Chondrocyte (in vitro differentiated cells): ENCODE data around the gene SMCO2. TPM values are rescaled to one million over a fixed set of nuclear protein-coding genes. Genes with fewer than 3 reads are reported as not detected.

Experiments
- DNase-seq: peaks from one replicate; pipeline ENCODE4 v3.0.0; 2021; ENCODE audit warnings: mixed read lengths, low spot score
- H3K27ac Mint-ChIP-seq: one replicate; pipeline ENCODE4 v1.8.0; 2021; ENCODE audit warnings: mild to moderate bottlenecking, moderate library complexity, mixed read lengths; ENCODE audit not compliant: unreplicated experiment
- H3K27me3 Mint-ChIP-seq: 2 replicates; pipeline ENCODE4 v1.8.0; 2021; ENCODE audit warnings: low read depth, mixed read lengths
- H3K36me3 Mint-ChIP-seq: 2 replicates; pipeline ENCODE4 v1.8.0; 2021; ENCODE audit warnings: low read depth, mixed read lengths
- H3K4me1 Mint-ChIP-seq: 2 replicates; pipeline ENCODE4 v1.8.0; 2021; ENCODE audit warnings: low read depth, mild to moderate bottlenecking, mixed read lengths
- H3K4me3 Mint-ChIP-seq: one replicate; pipeline ENCODE4 v1.8.0; 2021; ENCODE audit warnings: mild to moderate bottlenecking, moderate library complexity, mixed read lengths; ENCODE audit not compliant: unreplicated experiment
- H3K9me3 Mint-ChIP-seq: 2 replicates; pipeline ENCODE4 v1.8.0; 2021; ENCODE audit warnings: low read depth, mixed read lengths
- long read RNA-seq: library from polyadenylated mRNA; stranded (forward); transcript quantifications from one replicate; pipeline ENCODE4 v2.0.0, GENCODE V29; 2021
- total RNA-seq: library from RNA; stranded (reverse); gene quantifications from 3 replicates; pipeline ENCODE4 v1.2.1, GENCODE V29; 2021
- TF ChIP-seq, protein P1 (sequence below): fragments of 200-600 bp; sonication (generic); IDR thresholded peaks from 2 replicates; pipeline ENCODE4 v1.5.0; 2021; ENCODE audit warnings: antibody characterized with exemption, mild to moderate bottlenecking, moderate library complexity

Gene SMCO2
- not detected in 3 replicates for total RNA-seq
- long read RNA-seq, partial matches to known transcripts: 0 of 1 reads
- long read RNA-seq, other reads (novel, unspliced or antisense): 1 of 1 reads

DNA sequence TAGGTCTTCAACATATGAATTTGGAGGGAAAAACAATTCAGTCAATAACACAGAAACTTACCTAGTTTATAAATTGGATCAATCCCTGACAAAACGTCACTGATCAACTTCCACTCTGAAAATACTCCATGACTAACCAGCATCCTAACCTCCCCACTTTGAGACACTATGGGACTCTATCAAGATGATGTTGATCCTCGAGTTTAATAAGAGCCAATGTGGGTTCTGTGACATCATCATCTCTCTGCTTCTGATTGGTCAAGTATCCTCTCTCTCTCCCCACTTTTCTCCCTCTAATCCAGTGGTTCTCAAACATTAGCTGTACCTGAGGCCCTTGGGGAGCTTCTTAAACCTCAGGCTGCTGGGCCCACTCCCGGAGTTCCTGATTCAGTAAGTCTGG, at the start of gene SMCO2:
Gene SMCO2, plus strand, starts transcription at position 301 of the 400 bp plus-strand sequence. CDS start 23,896 bp downstream, outside the sequence.
- Mint-ChIP-seq H3K9me3 (peaks cover 15% of the 10 kb centered on the region), H3K27ac (no peak within 1 kb of the TSS), H3K36me3 (no peaks in the 10 kb centered on the region), H3K4me1 (no peaks in the 10 kb centered on the region), H3K4me3 (no peak within 1 kb of the TSS), H3K27me3 (no peaks in the 10 kb centered on the region)
- TF ChIP-seq, protein P1, sequence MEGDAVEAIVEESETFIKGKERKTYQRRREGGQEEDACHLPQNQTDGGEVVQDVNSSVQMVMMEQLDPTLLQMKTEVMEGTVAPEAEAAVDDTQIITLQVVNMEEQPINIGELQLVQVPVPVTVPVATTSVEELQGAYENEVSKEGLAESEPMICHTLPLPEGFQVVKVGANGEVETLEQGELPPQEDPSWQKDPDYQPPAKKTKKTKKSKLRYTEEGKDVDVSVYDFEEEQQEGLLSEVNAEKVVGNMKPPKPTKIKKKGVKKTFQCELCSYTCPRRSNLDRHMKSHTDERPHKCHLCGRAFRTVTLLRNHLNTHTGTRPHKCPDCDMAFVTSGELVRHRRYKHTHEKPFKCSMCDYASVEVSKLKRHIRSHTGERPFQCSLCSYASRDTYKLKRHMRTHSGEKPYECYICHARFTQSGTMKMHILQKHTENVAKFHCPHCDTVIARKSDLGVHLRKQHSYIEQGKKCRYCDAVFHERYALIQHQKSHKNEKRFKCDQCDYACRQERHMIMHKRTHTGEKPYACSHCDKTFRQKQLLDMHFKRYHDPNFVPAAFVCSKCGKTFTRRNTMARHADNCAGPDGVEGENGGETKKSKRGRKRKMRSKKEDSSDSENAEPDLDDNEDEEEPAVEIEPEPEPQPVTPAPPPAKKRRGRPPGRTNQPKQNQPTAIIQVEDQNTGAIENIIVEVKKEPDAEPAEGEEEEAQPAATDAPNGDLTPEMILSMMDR: no peak
- DNase-seq: no peak

DNA sequence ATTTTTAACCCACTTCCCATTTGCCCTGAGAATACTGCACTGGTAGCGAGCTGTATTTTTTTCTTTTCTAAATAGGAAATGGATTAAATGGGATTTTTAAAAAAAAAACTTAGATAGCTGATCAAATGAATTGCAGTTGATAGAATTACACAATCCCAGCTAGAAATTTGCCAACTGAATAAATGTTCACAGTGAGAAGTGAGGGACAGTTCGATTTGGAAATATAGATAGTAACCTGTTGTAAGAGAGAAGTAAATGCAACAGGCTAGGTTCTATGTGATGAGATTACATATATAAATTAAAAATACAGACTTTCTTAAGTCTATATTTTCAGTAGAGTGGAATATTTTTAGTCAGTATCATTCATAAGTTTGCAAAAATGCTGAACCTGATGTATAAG, 48.1 kb upstream of the SMCO2 start:
- Mint-ChIP-seq H3K27ac (no peak overlapping the region), H3K9me3 (no peaks in the 10 kb centered on the region), H3K4me3 (no peak overlapping the region), H3K4me1 (peaks cover 2% of the 10 kb centered on the region), H3K27me3 (no peaks in the 10 kb centered on the region), H3K36me3 (peaks cover 2% of the 10 kb centered on the region)
- DNase-seq: no peak
- TF ChIP-seq, protein P1: no peak

DNA sequence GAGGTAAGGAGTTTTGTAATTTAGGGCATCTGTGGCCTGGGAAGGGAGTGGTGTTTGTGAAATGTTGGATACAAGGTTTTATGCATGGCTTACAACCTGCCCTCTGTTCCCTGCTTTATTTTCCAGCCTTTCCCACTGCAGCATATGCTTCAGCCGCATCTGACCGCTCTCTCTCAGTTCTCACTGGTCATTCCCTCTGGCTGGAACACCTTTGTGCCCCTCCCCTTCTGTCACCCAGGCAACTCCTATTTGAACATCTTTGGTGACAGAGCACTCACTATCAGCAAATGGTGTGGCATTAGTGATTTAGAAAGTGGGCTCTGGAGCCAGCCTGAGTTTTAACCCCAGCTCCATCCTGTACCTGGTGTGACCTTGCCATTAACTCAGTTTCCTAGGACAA, 47.5 kb upstream of the SMCO2 start:
- TF ChIP-seq, protein P1: no peak
- H3K9me3 Mint-ChIP-seq: no peaks in the 10 kb centered on the region
- H3K4me3 Mint-ChIP-seq: no peak overlapping the region
- no peak for DNase-seq
- H3K36me3 Mint-ChIP-seq: peaks cover 2% of the 10 kb centered on the region
- H3K27ac Mint-ChIP-seq: no peak overlapping the region
- H3K27me3 Mint-ChIP-seq: no peaks in the 10 kb centered on the region
- peaks cover 2% of the 10 kb centered on the region for H3K4me1 Mint-ChIP-seq

DNA sequence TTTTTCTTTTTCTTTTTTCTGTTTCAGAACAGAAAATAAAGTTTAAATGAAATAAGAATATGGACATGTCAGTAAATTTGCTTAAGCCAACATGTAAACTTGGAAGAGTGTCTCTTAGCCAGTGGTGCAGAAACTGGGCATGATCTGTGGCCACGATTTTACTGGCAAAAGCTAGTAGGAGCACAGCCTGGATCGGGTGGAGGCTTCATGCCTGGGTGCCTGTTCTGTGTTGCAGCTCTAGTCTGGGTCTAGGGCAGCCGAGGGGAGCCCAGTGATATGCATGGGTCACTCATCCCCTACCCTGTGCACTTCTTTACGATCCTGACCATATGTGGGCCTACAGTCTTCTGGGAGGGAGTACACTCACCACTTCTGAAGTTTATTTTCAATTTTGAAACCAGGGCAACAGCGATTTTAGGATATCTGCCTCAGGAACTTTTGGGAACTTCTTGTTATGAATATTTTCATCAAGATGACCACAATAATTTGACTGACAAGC, 45.6 kb upstream of the SMCO2 start:
- DNase-seq: no peak
- peaks cover 9% of the 10 kb centered on the region for H3K36me3 Mint-ChIP-seq
- H3K9me3 Mint-ChIP-seq: no peaks in the 10 kb centered on the region
- H3K27ac Mint-ChIP-seq: no peak overlapping the region
- no peaks in the 10 kb centered on the region for H3K27me3 Mint-ChIP-seq
- peaks cover 2% of the 10 kb centered on the region for H3K4me1 Mint-ChIP-seq
- TF ChIP-seq, protein P1: no peak
- H3K4me3 Mint-ChIP-seq: no peak overlapping the region

DNA sequence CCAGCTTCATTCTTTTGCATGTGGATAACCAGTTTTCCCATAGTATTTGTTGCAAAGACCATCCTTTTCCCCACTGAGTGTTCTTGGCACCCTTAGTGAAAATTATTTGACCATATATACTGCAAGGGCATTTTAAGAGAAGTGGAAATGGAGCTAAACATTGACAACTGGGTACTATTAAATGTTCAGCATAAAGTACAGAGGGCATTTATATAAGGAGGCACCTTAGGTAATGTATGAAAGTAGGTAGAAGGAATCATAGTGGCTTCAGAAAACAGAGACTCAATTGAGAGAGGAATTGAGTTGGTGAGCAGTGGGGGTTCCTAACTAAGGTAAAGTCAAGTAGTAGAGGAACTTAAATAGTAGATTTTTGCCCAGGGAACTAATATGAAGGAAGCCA, 34.5 kb upstream of the SMCO2 start:
- H3K4me1 Mint-ChIP-seq: no peaks in the 10 kb centered on the region
- no peaks in the 10 kb centered on the region for H3K27me3 Mint-ChIP-seq

More for the DNA sequence above, 34.5 kb upstream of the SMCO2 start:
- Mint-ChIP-seq H3K27ac (no peak overlapping the region), H3K4me3 (no peak overlapping the region), H3K36me3 (peaks cover 5% of the 10 kb centered on the region), H3K9me3 (peaks cover 11% of the 10 kb centered on the region)
- TF ChIP-seq, protein P1: no peak
- DNase-seq: no peak
